Stimulated activated CD8-positive, alpha-beta memory T cell treated with anti-CD3 and anti-CD28 coated beads, Interleukin-2, amount 100 ng/mL, for 48 hours (primary cell): ENCODE data around the gene RNF144A.

ENCODE experiments used
- DNase-seq, 2 donors: peaks; one replicate each; pipeline ENCODE4 v3.0.0-alpha.2; 2020; ENCODE audit warnings: low read depth in 2 of 2

Gene RNF144A

DNA sequence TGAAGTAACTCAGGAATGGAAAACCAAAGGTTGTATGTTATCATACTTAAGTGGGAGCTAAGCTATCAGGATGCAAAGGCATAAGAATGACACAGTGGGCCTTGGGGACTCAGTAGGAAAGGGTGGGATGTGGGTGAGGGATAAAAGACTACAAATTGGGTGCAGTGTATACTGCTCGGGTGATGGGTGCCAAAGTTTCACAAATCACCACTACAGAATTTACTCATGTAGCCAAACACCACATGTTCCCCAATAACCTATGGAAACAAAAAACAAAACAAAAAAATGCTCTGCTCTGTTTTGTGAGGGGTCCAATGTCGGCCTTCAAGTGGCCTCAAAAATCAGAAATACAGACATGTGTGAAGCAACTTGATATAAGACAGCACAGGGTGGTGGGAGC, 8.9 kb upstream of the RNF144A start:
- DNase-seq = no peak

DNA sequence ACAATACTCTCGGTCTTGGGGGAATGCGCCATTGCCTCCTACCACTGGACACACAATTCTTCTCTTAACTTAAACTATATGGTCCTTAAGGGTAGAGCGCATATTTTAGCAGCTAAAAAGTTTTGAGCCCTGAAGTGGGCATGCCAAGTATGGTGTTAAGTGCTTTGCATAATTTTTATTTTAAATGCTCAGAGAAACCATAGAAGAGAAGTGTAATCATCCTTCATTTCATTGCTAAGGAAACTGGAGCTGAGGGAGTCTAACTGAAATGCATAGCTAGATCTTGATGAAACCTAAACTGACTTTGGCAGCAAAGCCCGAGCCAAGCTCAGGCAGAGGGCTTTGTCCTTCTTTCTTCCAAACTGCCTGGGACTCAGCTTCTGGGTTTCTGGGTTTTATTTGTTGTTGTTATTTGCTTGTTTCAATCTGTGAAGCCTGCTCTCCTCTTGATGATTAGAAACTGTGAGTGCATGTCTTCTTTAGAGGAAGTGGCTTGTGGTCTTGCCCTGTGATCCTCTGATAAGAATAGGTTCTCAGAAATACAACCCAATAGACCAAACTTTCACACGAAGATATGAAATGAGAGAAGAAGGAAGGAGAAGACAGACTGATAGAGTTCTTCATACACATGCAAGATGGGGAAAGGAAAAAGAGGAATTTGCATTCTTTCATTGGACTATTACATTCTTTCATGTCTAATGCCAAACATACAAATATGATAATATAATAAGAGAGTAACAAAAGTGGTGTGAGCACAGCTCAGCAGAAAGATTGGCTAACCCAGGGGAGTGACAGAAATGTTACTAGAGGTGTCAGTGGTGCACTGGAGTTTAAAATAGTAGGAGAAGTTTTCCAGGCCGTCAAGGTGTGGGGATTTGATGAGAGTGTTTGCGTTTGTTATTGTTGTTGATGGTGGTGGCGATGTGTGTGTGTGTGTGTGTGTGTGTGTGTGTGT, 7.5 kb upstream of the RNF144A start:
- no peak for DNase-seq

DNA sequence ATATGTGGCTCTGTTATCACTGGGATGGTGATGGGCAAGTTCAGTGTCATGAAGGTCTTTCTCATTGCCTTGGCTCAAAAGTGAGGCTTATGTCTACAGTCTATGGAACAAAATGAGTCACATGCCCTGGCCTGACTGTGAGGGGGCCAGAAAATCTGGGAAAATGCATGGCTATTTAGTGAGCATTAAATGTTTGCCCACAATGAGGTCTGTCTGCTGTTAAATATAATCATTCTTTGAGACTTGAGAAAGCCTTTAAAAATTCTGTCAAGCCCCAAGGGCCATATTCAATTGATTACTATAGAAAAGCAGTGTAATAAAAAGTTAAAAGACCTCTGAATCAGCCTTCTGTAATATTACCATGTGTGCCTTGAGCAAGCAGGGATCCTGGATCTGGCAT, 5.5 kb upstream of the RNF144A start:
- DNase-seq = no peak

DNA sequence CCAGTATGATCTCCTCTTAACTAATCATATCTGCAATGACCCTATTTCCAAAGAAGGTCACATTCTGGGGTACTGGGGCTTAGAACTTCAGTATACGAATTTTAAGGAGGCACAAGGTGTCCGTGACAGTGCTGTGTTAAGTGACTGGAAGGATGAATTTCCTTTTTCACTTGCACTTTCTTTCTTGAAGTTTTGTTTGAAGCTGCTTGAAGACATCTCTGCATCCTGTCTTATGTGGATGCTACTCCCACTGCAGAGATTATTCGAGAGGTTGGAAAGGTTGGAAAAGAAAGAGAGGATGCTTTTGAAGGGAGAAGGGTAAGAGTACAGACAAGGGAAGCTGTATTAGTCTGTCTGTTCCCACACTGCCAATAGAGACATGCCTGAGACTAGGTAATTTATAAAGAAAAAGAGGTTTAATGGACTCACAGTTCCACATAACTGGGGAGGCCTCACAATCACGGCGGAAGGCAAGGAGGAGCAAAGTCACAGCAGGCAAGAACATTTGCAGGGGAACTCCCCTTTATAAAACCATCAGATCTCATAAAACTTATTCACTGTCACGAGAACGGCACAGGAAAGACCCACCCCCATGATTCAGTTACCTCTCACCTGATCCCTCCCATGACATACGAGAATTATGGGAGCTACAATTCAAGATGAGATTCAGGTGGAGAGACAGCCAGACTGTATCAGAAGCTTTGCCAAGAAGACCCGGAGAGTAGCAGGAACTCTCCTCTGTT, 3.6 kb upstream of the RNF144A start:
- DNase-seq = no peak

DNA sequence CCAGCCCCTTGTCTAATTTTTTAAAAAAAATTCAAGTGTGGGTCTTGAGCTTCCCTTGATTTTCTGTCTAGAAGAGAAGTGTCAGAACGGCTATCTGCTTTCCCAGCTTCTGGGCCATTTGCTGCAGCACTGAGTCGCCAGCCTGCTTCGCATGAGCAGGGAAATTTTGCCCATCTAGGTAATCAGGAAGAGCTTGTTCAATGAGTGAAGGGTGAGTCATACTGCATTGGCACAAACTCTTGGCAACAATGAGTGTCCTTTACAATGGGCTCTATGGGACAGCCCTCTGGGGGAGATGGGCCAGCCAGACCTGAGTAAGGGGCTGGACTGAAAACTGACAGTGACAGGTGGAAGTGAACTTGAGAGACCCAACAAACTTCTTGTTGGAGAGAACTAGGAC, 2.4 kb upstream of the RNF144A start:
- DNase-seq = no peak

DNA sequence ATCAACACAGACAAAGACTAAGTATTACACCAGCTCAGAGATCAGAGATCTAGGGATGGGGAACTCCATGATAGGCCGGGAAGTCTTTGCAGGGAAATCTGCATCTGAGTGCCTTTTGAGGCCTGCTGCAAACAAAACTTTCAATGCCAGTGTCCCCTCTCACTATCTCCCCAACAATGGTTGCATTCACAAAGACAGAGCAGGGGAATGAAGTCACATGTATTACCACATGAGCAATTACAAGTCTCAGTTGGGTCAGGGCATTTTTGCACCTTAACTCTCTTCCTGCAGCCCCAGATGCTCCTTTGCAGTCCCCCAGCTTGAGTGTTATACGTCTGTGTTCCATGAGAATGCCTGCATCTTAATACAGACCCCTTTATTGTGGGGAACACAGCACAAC, 1.8 kb upstream of the RNF144A start:
- DNase-seq = no peak

DNA sequence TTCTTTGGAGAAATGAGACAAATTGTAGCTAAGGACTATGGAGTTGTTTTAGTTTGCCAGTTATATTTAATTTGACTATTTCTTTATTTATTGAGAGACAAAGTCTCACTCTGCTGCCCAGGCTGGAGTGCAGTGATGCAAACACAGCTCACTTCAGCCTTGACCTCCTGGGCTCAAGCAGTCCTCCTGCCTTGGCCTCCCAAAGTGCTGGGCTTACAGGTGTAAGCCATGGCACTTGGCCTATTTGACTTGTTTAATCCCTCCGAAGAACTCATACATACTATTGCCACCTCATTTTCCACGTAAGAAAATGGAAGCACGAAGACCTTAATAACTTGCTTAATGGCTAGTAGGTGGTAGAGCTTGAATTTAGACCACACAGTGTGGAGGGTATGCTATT, 988 bp upstream of the RNF144A start:
- DNase-seq = no peak

DNA sequence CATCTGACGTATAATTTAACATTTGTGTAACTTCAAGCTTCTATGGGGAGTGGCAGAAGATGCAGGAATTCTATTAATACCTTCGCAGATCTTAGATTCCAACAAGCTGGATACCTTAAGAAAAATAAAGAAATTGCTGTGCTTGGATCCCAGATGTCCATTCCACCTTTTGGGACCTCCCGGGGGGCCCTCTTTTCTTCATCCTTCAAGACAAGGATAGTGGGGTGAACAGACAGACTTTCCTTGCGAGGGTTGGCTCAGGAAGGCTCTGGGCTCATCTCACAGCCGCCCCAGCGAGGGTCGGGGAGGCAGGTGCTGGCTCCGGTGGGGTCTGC, 509 bp upstream of the RNF144A start:
- DNase-seq = no peak

DNA sequence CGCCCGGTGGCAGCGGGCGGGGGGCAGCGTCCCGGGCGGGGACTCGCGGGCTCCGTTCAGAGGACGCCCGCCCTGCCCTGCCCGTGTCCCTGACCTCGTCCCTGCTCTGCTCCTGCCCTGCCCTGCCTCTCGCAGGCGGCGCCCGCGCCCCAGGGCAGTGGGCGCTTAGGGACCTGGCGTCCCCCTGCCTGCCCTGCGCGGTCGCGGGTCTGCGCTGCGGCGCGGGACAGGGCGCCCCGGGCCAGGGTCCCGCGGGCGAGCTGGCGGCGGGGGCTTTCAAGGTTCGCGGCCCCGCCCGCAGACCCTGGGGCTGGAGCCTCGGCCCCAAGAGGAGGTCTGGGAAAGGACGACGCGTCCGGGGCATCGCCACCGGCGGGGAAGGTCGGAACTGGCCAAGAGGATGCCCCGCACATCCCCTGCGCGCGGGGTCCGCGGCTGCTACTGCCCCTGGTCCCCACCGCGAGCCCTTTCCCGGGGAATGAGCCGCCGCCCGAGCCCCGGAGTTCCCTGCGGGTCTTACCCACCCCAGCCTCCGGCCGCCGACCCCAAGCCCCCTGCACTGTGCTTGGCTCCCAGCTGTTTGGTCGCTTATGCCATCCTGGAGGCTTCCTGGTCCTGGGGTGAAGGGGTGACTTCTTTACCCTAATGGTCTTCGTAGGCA, 679 bp downstream of the RNF144A start:
- DNase-seq = no peak

DNA sequence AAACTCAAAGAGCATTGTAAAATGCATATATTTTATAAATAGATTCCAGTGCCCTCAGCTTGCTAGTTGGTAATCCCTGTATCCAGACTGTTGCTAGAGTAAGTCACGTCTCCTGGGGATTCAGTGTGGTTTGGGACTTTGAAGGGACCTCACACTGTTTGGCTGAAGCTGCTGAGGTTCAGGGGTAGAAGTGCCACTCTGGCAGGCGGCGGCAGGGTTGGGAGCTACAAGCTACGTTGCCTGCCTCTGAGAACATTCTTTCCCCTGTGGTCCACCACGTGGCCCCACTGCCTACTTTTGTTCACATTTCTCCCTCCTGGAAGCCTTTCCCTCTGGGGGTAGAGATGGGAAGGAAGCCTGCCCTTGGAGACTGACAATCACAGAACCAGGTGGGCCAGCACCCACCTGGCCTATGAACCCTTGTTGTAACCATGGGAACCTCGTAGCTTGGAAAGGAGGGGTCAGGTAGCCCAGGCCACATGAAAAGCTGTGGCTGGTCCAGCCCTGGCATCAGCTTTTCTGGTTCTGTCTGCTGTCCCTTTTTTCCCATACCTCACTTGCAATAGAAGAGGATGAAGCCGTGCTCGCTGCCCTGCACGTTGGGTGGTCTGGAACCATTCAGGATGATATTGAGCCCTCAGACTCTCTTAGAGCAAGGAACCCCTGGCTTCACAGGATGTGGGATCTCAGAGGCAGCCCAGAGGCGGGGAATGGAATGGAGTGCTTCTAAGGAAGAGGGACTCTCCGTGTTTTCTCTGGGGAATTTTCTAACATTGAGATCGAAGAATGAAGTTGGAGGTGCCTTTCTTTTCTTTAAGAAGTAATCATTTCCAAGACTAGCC, 2.9 kb downstream of the RNF144A start:
- no peak for DNase-seq

DNA sequence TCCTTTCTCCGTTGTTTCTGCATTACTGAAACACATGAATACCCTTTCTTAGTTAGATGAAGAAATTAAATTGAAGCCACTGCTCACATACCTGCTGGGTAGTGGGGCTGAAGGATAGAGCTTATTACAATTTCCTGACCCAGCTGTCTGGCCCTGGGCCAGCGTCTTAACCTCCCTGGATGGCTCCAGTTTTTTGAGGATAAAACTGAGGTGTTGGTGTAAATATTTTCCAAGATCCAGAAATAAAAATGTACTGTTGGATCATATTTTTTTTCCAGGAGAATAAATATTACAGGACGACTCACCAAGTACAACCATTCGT, 3.5 kb downstream of the RNF144A start:
- no peak for DNase-seq

DNA sequence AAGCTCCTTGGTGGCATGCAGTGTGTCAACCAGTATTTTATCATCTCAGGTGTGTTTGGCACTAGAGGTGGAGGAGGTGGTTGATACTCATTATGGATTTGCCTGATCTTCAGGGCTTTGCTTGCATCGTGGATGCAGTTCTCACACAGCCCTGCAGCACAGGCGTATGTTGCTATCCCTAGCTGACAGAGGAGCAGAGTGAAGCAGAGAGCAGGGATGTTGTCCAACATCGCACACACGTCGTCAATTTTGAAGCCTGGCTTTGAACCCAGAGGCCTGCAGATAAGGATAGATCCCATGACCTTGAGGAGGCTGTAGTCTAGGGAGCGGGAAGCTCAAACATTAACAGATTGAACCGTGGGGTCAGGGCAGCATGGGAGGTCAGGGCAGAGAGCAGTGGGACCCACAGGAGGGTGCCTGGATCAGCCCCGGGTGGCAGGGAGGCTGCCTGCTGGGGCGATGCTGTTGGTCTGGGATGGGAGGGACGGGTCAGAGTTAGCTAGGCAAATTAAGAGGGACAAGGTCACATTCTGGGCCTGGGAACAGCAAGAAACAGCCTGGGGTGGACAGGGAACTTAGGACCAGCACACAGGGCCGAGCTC, 4.2 kb downstream of the RNF144A start:
- no peak for DNase-seq

DNA sequence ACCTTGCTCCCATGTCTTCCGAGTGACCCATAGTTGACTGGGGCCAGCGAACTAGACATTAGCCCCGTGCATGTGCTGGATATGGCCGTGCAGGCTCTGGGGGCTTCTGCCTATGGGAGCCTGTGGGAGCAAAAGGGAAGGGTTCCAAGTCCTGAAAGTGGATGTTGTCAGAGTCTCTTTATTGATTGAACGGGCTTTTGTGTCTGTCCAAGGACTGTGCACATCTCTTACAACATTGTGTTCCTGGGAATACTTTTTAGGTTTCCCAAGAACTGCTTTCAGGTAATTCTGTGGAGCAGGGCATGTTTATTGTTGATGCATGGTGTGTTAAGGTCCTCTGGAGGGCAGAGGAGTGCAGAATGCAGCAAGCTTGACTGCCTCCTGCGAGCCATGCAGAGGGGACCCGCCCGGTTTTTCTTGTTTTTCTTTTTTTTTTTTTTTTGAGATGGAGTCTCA, 5.0 kb downstream of the RNF144A start:
- no peak for DNase-seq

DNA sequence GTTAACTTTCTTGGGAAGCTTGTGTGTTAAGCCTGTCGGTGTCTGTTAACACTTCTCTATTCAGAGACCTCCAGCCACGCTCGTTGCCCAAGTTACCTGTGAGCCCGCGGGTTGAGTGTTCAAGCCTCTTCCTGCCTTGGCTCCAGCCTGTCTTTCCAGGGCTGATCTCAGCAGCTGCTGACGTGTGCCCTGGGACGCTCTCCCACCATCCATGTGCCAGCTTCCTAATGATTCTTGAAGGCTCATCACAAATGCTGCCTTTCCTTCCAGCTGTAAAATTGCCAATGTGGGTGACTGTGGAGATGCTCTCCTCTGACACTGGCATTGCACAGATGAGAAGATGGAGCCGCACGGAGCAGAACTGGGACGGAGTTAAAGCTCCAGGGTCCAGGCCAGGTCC, 6.1 kb downstream of the RNF144A start:
- DNase-seq = no peak

DNA sequence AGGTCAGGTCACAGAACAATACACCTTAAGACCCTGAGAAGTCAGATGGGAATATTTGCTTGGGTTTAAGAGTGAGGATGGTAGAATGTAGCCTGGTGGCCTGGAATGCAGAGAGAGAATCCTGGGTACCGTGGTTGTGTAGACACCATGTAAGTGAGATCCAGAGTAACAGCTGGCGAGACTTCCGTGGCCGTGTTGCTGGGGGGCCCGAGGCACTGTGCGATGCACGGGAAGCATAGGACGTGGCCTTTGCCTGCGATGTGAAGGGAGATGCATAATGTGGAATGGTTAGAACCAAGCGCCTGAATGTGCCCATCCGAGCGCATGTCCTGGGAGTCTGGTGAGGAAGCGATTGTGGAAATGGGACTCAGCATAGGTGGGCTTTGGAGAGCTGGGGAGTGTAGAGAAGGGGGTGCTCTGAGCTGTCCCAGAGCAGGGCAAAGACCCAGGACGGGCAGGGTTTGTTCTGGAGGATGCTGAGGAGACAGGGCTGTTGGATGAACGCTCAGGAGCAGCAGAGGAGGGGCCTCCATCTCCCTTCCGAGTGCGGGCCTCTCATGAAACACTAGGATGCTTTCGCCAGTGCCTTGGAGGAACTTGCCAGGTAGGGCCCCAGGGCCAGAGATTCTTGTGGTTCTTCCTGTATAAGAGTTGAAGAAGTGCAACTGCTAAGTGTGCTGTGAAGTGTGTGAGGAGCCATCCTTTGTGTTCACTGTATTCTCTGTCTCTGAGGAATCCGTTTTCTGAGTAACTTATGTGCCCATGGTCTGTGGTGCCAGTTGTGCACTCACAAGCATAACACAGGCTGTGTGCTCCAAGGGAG, 7.1 kb downstream of the RNF144A start:
- no peak for DNase-seq

DNA sequence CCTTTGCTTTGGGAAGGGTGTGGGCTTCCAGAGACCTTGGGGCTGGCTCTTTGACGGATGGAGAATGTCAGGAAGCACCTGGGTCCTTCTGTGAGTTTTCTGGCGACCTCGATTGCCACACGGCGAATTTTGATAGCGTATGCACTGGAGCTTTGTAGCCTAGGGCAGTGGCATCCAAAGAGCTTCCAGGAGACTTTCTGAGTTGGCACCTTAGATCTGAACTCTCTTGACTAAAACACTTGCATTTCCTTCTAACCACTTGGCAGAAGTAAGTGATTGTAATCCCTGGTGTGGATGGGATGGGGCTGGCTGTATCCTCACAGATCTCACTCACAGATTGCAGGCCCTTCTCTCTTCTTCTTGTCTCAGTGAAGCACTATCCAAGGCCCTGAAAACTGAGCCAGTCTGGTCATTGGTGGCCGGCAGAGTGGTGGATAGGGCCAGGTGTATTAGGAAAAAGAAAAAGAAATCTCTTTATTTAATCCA, 7.8 kb downstream of the RNF144A start:
- no peak for DNase-seq

DNA sequence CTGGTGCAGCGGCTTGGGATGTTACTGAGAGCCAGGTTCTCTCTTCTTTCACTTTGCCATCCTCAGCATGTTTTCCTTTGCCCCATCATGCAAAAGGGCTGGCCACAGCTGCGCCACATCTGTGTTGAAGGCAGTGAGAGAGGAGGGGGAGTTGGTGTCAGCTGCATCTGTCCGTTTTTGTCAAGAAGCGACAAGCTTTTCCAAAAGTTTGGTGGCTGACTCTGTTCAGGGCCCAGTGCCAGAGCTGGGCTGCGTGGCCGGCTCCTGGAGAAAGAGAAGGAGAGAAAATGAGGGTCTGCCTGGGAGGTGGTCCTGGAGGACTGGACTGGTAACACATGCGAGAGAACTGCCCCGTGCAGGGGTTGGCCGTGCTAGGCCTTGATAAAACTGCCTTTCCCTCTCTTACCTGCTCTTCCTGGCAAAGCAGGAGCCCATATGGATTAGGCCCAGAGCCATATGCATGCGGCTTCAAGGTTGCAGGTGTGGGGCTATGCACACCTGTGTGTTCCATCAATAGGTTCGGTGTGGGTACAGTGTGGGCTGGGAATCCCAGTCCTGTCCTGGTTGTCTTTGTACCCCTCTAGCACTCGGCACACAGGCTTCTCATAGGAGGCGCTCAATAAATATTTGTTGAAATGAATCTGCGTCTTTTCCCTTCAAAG, 9.0 kb downstream of the RNF144A start:
- no peak for DNase-seq

DNA sequence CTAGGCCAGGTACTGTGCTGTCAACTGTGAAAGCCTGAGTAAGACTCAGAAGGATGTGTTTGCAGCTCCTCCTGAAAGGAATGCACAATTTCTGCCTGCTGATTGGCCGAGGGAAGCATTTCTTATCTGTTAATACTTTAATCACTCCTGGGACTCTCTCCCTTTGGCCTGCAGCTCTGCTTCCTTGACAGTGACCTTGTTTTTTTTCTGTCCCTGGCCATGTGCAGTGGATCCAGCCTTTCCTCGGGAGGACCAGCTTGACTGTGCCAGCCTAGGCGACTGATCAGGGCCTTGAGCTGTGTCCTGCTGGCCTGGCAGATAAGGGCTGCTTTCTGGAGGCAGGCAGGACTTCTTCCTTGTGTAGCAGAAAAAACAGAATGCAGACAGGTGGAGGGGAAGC, 10.0 kb downstream of the RNF144A start:
- DNase-seq = no peak

DNA sequence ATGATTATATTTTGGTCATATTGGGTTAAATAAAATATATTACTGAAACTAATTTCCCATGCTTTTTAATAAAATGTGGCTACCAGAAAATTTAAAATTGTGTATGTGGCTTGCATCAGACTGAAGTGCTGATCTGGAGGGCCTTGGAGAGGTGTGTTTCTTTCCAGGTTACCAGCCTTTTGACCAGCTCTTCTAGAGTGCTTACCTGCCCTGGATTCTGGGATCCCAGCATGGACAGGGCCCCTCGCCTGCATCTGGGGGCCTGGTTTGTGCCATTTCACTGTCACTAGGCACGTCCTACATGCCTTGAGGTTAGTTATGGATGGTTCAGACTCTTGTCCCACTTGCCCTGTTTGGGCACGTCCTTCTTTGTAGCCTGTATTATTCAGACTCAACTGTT, 10.5 kb downstream of the RNF144A start:
- DNase-seq = no peak

DNA sequence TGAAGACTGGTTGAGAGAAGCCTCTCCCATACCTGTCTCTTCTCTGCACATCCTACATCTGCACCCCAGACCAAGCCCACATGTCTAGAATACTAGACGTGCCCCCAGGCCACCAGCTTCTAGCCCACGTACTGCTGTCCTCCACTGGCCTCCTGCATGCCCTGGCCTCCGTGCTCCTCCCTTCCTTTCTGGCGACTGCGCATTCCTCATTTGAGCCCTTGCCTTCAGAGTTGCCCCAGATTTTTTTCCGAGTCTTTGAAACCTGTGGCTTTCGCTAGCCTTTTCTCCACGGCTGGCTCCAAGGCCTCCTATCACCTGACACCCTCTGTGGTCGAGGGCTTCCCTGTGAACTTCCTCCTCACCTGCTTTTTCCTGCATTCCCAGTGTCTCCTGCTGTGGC, 11.2 kb downstream of the RNF144A start:
- DNase-seq = no peak
